ENCODE measurements around the gene SPTA1.

- TF ChIP-seq CTCF (IDR thresholded peaks at IDR 0.05), result no peak
- no peak for TF ChIP-seq E2F1 (CRISPR knock-in tag; IDR thresholded peaks at IDR 0.05)
- TF ChIP-seq IRF1 (CRISPR knock-in tag; IDR thresholded peaks at IDR 0.05), result no peak
- no peak for TF ChIP-seq MLX (CRISPR knock-in tag; IDR thresholded peaks at IDR 0.05)
- no peak for TF ChIP-seq USF1 (CRISPR knock-in tag; IDR thresholded peaks at IDR 0.05)
- no peak for TF ChIP-seq JUN (CRISPR knock-in tag; IDR thresholded peaks at IDR 0.05)
- no peak for TF ChIP-seq ZNF416 (CRISPR knock-in tag; IDR thresholded peaks at IDR 0.05)
- no peak for TF ChIP-seq ESRRA (CRISPR knock-in tag; IDR thresholded peaks at IDR 0.05; ENCODE audit: borderline replicate concordance)
- no peak for TF ChIP-seq USF2 (CRISPR knock-in tag; IDR thresholded peaks at IDR 0.05)
- TF ChIP-seq ZNF423 (CRISPR knock-in tag; IDR thresholded peaks at IDR 0.05), result no peak
- TF ChIP-seq TCF7 (CRISPR knock-in tag; IDR thresholded peaks at IDR 0.05; ENCODE audit: low read depth), result no peak
- no peak for TF ChIP-seq ZNF317 (CRISPR knock-in tag; IDR thresholded peaks at IDR 0.05; ENCODE audit: borderline replicate concordance, low read depth)
- TF ChIP-seq ATF6 (CRISPR knock-in tag; IDR thresholded peaks at IDR 0.05), result no peak
Measured at GRCh38 chr1:158674302-158674701, 12.2 kb downstream of the SPTA1 start.
